H1 (cell line): ENCODE data around the gene AGPAT2. TPM values are rescaled to one million over a fixed set of nuclear protein-coding genes. Genes with fewer than 3 reads are reported as not detected.

Experiments
- CTCF ChIA-PET: fragments of 300-600 bp; sonication (Branson Sonifier 250); formaldehyde crosslinking; loops from one replicate; lab custom pipeline; 2021; ENCODE audit not compliant: partially characterized antibody; lab: Charles Lee
- POLR2A ChIA-PET: fragments of 300-600 bp; sonication (Branson Sonifier 250); formaldehyde crosslinking; loops from one replicate; lab custom pipeline; 2021; ENCODE audit warnings: inconsistent platforms; ENCODE audit not compliant: partially characterized antibody; lab: Charles Lee
- DNase-seq, 2 experiments: peaks; one replicate each; pipeline versions ENCODE4 v3.0.0 to v3.0.0-alpha.2; 2010 to 2022; ENCODE audit warnings: low spot score in 2 of 2, low read depth in 1 of 2, mixed read lengths in 1 of 2
- FAIRE-seq: peaks from 2 replicates; lab custom pipeline; 2011; peaks lifted over from hg19 to GRCh38; lab: Jason Lieb, UNC
- H2AFZ ChIP-seq: 2 replicates; pipeline ENCODE4 v1.8.1; 2012; ENCODE audit warnings: low read length, inconsistent platforms
- H2AK5ac ChIP-seq: 2 replicates; pipeline ENCODE4 v1.6.1; 2013; ENCODE audit warnings: low read depth, low read length
- H2BK120ac ChIP-seq: replicated peaks from 2 replicates; pipeline ENCODE3; 2013; ENCODE audit warnings: low read depth, low read length, inconsistent platforms
- H2BK12ac ChIP-seq: 2 replicates; pipeline ENCODE4 v1.6.1; 2013; ENCODE audit warnings: low read depth, low read length
- H2BK15ac ChIP-seq: 2 replicates; pipeline ENCODE4 v1.6.1; 2013; ENCODE audit warnings: low read length
- H2BK20ac ChIP-seq: 2 replicates; pipeline ENCODE4 v1.6.1; 2013; ENCODE audit warnings: low read length
- H2BK5ac ChIP-seq: 2 replicates; pipeline ENCODE4 v1.6.1; 2013; ENCODE audit warnings: low read depth, low read length
- H3K14ac ChIP-seq: 2 replicates; pipeline ENCODE4 v1.6.1; 2013; ENCODE audit warnings: inconsistent platforms; ENCODE audit not compliant: insufficient read length
- H3K18ac ChIP-seq: 2 replicates; pipeline ENCODE4 v1.6.1; 2013; ENCODE audit warnings: low read length; ENCODE audit errors: extremely low read depth
- H3K23ac ChIP-seq: 2 replicates; pipeline ENCODE4 v1.6.1; 2013; ENCODE audit warnings: inconsistent platforms; ENCODE audit not compliant: insufficient read length
- H3K23me2 ChIP-seq: 2 replicates; pipeline ENCODE4 v1.6.1; 2013; ENCODE audit warnings: low read depth, low read length
- H3K27ac ChIP-seq: 2 replicates; pipeline ENCODE4 v1.6.1; 2011; ENCODE audit warnings: low read depth, low read length, inconsistent platforms
- H3K27me3 ChIP-seq, 4 experiments: replicated peaks in 1 of 4; 1 replicate in 1 of 4; 2 replicates in 3 of 4; pipeline versions ENCODE4 v1.6.1 to v1.8.1; 2011 to 2013; ENCODE audit warnings: low read length in 3 of 4, mild to moderate bottlenecking in 3 of 4, inconsistent platforms in 2 of 4, mixed read lengths in 2 of 4, moderate library complexity in 1 of 4; ENCODE audit not compliant: control insufficient read depth in 3 of 4, insufficient read depth in 3 of 4; ENCODE audit errors: extremely low read depth in 1 of 4
- H3K36me3 ChIP-seq, 4 experiments: 2 replicates each; pipeline versions ENCODE4 v1.6.1 to v1.8.1; 2011 to 2013; ENCODE audit warnings: mild to moderate bottlenecking in 4 of 4, low read length in 3 of 4, moderate library complexity in 2 of 4, control low read depth in 1 of 4, inconsistent platforms in 1 of 4; ENCODE audit not compliant: insufficient read depth in 4 of 4, control insufficient read depth in 2 of 4
- H3K4ac ChIP-seq: replicated peaks from 2 replicates; pipeline ENCODE3; 2013; ENCODE audit warnings: low read length, low read depth, mixed read lengths, inconsistent platforms; ENCODE audit not compliant: insufficient read length
- H3K4me1 ChIP-seq, 4 experiments: replicated peaks in 1 of 4; 1 replicate in 1 of 4; 2 replicates in 3 of 4; pipeline versions ENCODE4 v1.6.1 to v1.8.1; 2011 to 2013; ENCODE audit warnings: low read length in 3 of 4, inconsistent platforms in 2 of 4, mixed read lengths in 1 of 4; ENCODE audit not compliant: insufficient read depth in 4 of 4, control insufficient read depth in 3 of 4
- H3K4me2 ChIP-seq, 2 experiments: 2 replicates each; pipeline versions ENCODE4 v1.6.1 to v1.8.1; 2011 to 2013; ENCODE audit warnings: low read depth in 2 of 2, low read length in 2 of 2, control low read depth in 1 of 2, inconsistent platforms in 1 of 2, mild to moderate bottlenecking in 1 of 2; ENCODE audit not compliant: insufficient read depth in 1 of 2
- H3K4me3 ChIP-seq, 4 experiments: fragments of 200-600, 300-600 bp in 1 of 4; sonication (generic), shearing (Covaris generic), sonication (Bioruptor Twin) in 1 of 4; 2 replicates each; pipeline versions ENCODE4 v1.5.1 to v1.8.1; 2011 to 2016; ENCODE audit warnings: low read length in 4 of 4, low read depth in 3 of 4, control low read depth in 2 of 4, inconsistent platforms in 2 of 4, mild to moderate bottlenecking in 2 of 4, mixed read lengths in 1 of 4, moderate library complexity in 1 of 4; ENCODE audit not compliant: insufficient read depth in 2 of 4; ENCODE audit errors: extremely low read depth in 1 of 4
- H3K56ac ChIP-seq: replicated peaks from 2 replicates; pipeline ENCODE3; 2013; ENCODE audit warnings: low read depth, mild to moderate bottlenecking, mixed read lengths, low read length, inconsistent platforms; ENCODE audit not compliant: insufficient read length
- H3K79me1 ChIP-seq: 2 replicates; pipeline ENCODE4 v1.6.1; 2013; ENCODE audit warnings: low read depth, low read length, control low read depth
- H3K79me2 ChIP-seq, 2 experiments: 2 replicates each; pipeline versions ENCODE4 v1.6.1 to v1.8.1; 2012 to 2013; ENCODE audit warnings: low read length in 2 of 2, mild to moderate bottlenecking in 2 of 2, inconsistent platforms in 1 of 2; ENCODE audit not compliant: insufficient read depth in 2 of 2, control insufficient read depth in 1 of 2
- H3K9ac ChIP-seq, 4 experiments: replicated peaks in 1 of 4; 1 replicate in 1 of 4; 2 replicates in 3 of 4; pipeline versions ENCODE4 v1.6.1 to v1.8.1; 2011 to 2013; ENCODE audit warnings: low read depth in 3 of 4, low read length in 3 of 4, control low read depth in 2 of 4, mild to moderate bottlenecking in 2 of 4, moderate library complexity in 2 of 4, inconsistent platforms in 1 of 4; ENCODE audit errors: extremely low read depth in 1 of 4
- H3K9me3 ChIP-seq, 2 experiments: 2 replicates each; pipeline versions ENCODE4 v1.6.1 to v1.8.1; 2012 to 2013; ENCODE audit warnings: mild to moderate bottlenecking in 2 of 2, moderate library complexity in 2 of 2, control low read depth in 1 of 2, inconsistent platforms in 1 of 2, low read depth in 1 of 2, low read length in 1 of 2, mixed read lengths in 1 of 2; ENCODE audit not compliant: insufficient read depth in 2 of 2
- H4K20me1 ChIP-seq, 2 experiments: replicated peaks in 1 of 2; 2 replicates each; pipeline versions ENCODE3 to v1.8.1; 2011 to 2013; ENCODE audit warnings: inconsistent platforms in 2 of 2, low read length in 2 of 2, mild to moderate bottlenecking in 1 of 2; ENCODE audit not compliant: insufficient read depth in 2 of 2, control insufficient read depth in 1 of 2
- H4K5ac ChIP-seq: 2 replicates; pipeline ENCODE4 v1.6.1; 2013; ENCODE audit warnings: low read length, low read depth, mixed read lengths, inconsistent platforms; ENCODE audit not compliant: insufficient read length
- H4K8ac ChIP-seq: 2 replicates; pipeline ENCODE4 v1.8.0; 2013; ENCODE audit warnings: mild to moderate bottlenecking, moderate library complexity, low read length, inconsistent platforms; ENCODE audit not compliant: insufficient read depth; ENCODE audit errors: extremely low read depth
- H4K91ac ChIP-seq: replicated peaks from 2 replicates; pipeline ENCODE3; 2013; ENCODE audit warnings: low read length, mixed read lengths, inconsistent platforms; ENCODE audit not compliant: insufficient read length
- GTF2F1 ChIP-seq: IDR thresholded peaks from 2 replicates; pipeline ENCODE4 v1.6.1; 2012; ENCODE audit warnings: low read depth, low read length, improper control_type of control experiment, borderline replicate concordance
- TAF7 ChIP-seq: optimal IDR thresholded peaks from 2 replicates; pipeline ENCODE3; 2011; ENCODE audit warnings: low read depth, mild to moderate bottlenecking, inconsistent platforms, low read length, moderate library complexity, borderline replicate concordance
- WGBS, 2 experiments: shearing (Covaris generic) in 1 of 2; methylation state at CpG; one replicate each; pipeline versions ENCODE4 v1.1.6 to v1.1.7; 2013 to 2015; ENCODE audit warnings: low lambda C conversion rate in 2 of 2, mixed read lengths in 2 of 2, inconsistent platforms in 1 of 2, low coverage in 1 of 2, missing lambda C conversion rate in 1 of 2; ENCODE audit not compliant: insufficient replicate concordance in 2 of 2, insufficient coverage in 1 of 2, insufficient read length in 1 of 2; ENCODE audit errors: extremely low coverage in 1 of 2, missing lambda C conversion rate in 1 of 2; 5-methylcytosine and 5-hydroxymethylcytosine counted together
- polyA plus RNA-seq, 7 experiments: library from polyadenylated mRNA; depleted of rRNA in 3 of 7; stranded (reverse) in 5 of 7; unstranded in 2 of 7; fragments of >200 nt in 5 of 7; fragments of 200-250 nt in 2 of 7; gene quantifications; 1 replicate in 5 of 7; 2 replicates in 1 of 7; 4 replicates in 1 of 7; pipeline versions ENCODE4 v1.2.1 to v1.2.3, GENCODE V29; 2011 to 2013; ENCODE audit warnings: missing spikeins in 2 of 7, mixed read lengths in 2 of 7
- total RNA-seq: library from RNA; stranded (reverse); fragmentation: NEBNext Ultra II Directional; extraction: Animal tissue kit (Norgen Biotek cat#: 25700); gene quantifications from 2 replicates; pipeline ENCODE4 v1.2.1, GENCODE V29; 2021

Gene AGPAT2
- total and polyA plus RNA-seq, 2 of the 8 experiments (the other 6 are each of a cell fraction or from before 2014, with no cell fraction given), result 31.6 to 37.6 TPM

DNA sequence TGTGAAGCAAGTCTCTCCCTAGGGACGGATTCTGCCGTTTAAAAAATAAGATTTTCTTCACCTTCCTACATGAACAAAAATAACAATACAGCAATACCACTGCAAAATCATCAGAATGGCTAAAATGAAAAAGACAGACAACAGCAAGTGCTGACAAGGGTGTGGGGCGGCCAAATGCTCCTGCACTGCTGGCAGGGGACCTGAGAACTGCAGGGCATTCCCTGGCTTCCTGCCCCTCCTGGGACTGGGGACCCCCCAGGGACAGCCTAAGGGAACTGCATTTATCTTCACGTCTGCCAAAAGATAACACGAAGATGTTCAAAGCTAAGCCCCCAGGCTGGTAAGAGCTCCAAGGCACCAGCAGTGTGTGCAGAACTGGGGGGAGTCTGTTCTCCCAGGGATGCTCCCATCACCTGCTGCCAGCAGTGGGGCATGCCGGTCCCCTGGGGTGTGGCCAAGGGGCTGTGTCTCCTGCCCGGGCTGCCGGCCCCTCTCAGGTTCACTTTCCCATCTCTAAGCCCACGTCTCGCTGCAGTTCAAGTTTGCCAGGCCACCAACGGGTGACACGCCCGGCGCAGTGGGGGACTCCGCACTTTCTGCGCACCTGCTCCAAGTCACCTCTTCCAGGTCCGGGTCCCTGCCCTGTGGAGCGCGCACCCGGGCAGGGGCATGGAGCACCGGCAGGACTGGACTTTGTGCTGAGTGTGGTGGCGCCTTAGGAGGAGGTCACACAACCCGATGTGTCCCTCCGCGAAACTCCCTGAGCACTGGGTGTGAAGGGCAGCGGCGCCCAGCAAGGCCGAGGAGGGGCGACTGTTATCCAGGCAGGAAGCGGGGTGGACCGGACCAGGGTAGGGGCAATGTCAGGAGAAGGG is 29.0 kb downstream of the AGPAT2 start:
- Histone ChIP-seq H2BK15ac (no peak overlapping the region), H3K4me3 (no peak overlapping the region), H3K23ac (no peak overlapping the region), H3K4ac (no peak overlapping the region), H4K8ac (peak overlapping the region; percentile 79), H3K27ac (no peak overlapping the region), H4K5ac (no peak overlapping the region), H3K4me2 (no peak overlapping the region), H3K79me2 (no peaks in the 10 kb centered on the region), H3K14ac (no peak overlapping the region), H2AFZ (no peak overlapping the region), H3K27me3 (no peaks in the 10 kb centered on the region; a peak in 1 of 7 replicates), H2BK12ac (no peak overlapping the region), H3K36me3 (no peaks in the 10 kb centered on the region), H3K56ac (no peak overlapping the region), H3K18ac (no peak overlapping the region), H2AK5ac (no peak overlapping the region), H2BK5ac (no peak overlapping the region), H2BK120ac (no peak overlapping the region), H3K23me2 (no peaks in the 10 kb centered on the region), H2BK20ac (no peak overlapping the region), H3K9ac (0 out of 7 replicates have a peak overlapping the region, but pooled peaks of 1 of the 4 experiments have one; percentile 22), H4K20me1 (peaks cover 0 to 1% of the 10 kb centered on the region in 2 experiments), H4K91ac (no peak overlapping the region), H3K79me1 (no peaks in the 10 kb centered on the region), H3K9me3 (no peaks in the 10 kb centered on the region), H3K4me1 (no peaks in the 10 kb centered on the region)
- peak in 1 of 2 experiments; percentile 45 for DNase-seq
- FAIRE-seq, result no peak
- ChIA-PET POLR2A (interaction anchor here (1.1 to 1.4 kb wide), 4 partner anchors 8 to 257 kb away, joined by 3 to 4 read pairs (median 3); no protein-coding TSS in a partner anchor), CTCF (interaction anchor here (0.9 to 3.4 kb wide), 9 partner anchors 10 to 173 kb away, joined by 3 to 16 read pairs (median 4); no protein-coding TSS in a partner anchor)
- TF ChIP-seq TAF7 (no peak), GTF2F1 (no peak)
- 92% methylated on average over 31 of the region's 31 CpGs; no CpG with 5 or more reads in 1 of the 2 experiments for WGBS, 2 experiments
